HG03135 (cell line): ENCODE measurements around the gene ARMH3.
"Not testable (repeated sequence)": the region's sequence is repeated elsewhere in the genome, so short reads cannot be mapped to it uniquely, and the experiment has no call there.

Experiments
- ATAC-seq: cut with Tn5 transposase; IDR thresholded peaks from one replicate; pipeline ENCODE4 v1.9.1; 2021; ENCODE audit warnings: mild to moderate bottlenecking, moderate library complexity; ENCODE audit not compliant: unreplicated experiment

Gene ARMH3

GRCh38 chr10:102046095-102046494 is 9.9 kb downstream of the ARMH3 start:
- no peak for ATAC-seq

- no peak for ATAC-seq
These were observed 10.7 kb downstream of the ARMH3 start for GRCh38 chr10:102045292-102045691.

- no peak for ATAC-seq
These were observed 15.5 kb downstream of the ARMH3 start for GRCh38 chr10:102040305-102041050.

GRCh38 chr10:102038410-102038809 is 17.6 kb downstream of the ARMH3 start:
- no peak for ATAC-seq

GRCh38 chr10:102035807-102036206 is 20.2 kb downstream of the ARMH3 start:
- ATAC-seq: not testable (repeated sequence)

GRCh38 chr10:102033787-102034186 is 22.2 kb downstream of the ARMH3 start:
- ATAC-seq: no peak

- ATAC-seq: no peak
These were observed 28.7 kb downstream of the ARMH3 start for GRCh38 chr10:102027261-102027660.

- no peak for ATAC-seq
These were observed 31.2 kb downstream of the ARMH3 start for GRCh38 chr10:102024799-102025198.

- no peak for ATAC-seq
These were observed 35.0 kb downstream of the ARMH3 start for GRCh38 chr10:102020938-102021337.

- no peak for ATAC-seq
These were observed 38.7 kb downstream of the ARMH3 start for GRCh38 chr10:102017295-102017694.

- no peak for ATAC-seq
These were observed 39.6 kb downstream of the ARMH3 start for GRCh38 chr10:102016416-102016815.

GRCh38 chr10:102010961-102011360 is 45.0 kb downstream of the ARMH3 start:
- ATAC-seq: no peak

GRCh38 chr10:102009801-102010425 is 46.1 kb downstream of the ARMH3 start:
- no peak for ATAC-seq

GRCh38 chr10:102007796-102008195 is 48.2 kb downstream of the ARMH3 start:
- no peak for ATAC-seq

- not testable (repeated sequence) for ATAC-seq
These were observed 48.9 kb downstream of the ARMH3 start for GRCh38 chr10:102007031-102007430.

GRCh38 chr10:102004376-102004775 is 51.6 kb downstream of the ARMH3 start:
- no peak for ATAC-seq

- ATAC-seq: no peak
These were observed 52.4 kb downstream of the ARMH3 start for GRCh38 chr10:102003541-102003940.

GRCh38 chr10:102001435-102002068 is 54.4 kb downstream of the ARMH3 start:
- peak; percentile 51 for ATAC-seq

- ATAC-seq: no peak
These were observed 58.2 kb downstream of the ARMH3 start for GRCh38 chr10:101997803-101998202.

- no peak for ATAC-seq
These were observed 60.4 kb downstream of the ARMH3 start for GRCh38 chr10:101995451-101996063.

GRCh38 chr10:101993651-101994200 is 62.2 kb downstream of the ARMH3 start:
- ATAC-seq: no peak
